Right renal cortex interstitium (tissue), 3 donors: ENCODE results near the gene PCDHGA6. TPM values are rescaled to one million over a fixed set of nuclear protein-coding genes. Genes with fewer than 3 reads are reported as not detected.
"Not testable (repeated sequence)": the region's sequence is repeated elsewhere in the genome, so short reads cannot be mapped to it uniquely, and the experiment has no call there.

Experiments used
- DNase-seq, 3 donors: peaks; one replicate each; pipeline ENCODE4 v3.0.0-alpha.2; 2013; ENCODE audit warnings: low read depth in 3 of 3, low spot score in 2 of 3
- polyA plus RNA-seq, 3 donors: library from polyadenylated mRNA; unstranded; fragments of 120-200 nt; gene quantifications; one replicate each; pipeline ENCODE4 v1.2.1, GENCODE V29; 2013; ENCODE audit not compliant: insufficient read length in 3 of 3

The PCDHGA6 gene
- polyA plus RNA-seq, result 1 to 10 TPM; 4.2 to 7.8 (median 5.8) TPM

DNA sequence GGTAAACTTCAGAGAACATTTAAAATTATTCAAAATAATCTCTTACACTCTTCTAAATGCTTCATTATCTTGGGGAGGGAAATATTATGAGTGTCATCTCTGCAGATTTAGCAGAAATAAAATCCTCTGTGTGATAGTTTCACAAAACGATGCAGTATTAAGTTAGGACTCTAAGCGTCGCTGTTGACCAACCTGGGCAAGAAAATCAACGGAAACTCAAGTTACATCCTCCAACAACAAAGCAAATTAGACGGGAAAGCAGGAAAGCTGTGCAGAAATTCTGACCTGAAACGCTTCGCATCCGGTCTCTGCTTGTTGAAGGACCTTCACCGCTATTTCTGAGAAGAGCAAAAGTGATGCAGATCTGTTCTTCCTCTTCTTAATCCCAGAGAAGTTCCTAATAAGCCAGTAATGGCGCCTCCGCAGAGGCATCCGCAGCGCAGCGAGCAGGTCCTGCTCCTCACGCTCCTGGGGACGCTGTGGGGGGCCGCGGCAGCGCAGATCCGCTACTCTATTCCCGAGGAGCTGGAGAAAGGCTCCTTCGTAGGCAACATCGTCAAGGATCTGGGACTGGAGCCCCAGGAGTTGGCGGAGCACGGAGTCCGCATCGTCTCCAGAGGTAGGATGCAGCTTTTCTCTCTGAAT lies at the start of gene PCDHGA6:
TSS of gene PCDHGA6 (plus strand) at position 219 of the 645 bp plus-strand sequence. CDS start at position 412, 193 bp downstream.
- DNase-seq, result no peak

DNA sequence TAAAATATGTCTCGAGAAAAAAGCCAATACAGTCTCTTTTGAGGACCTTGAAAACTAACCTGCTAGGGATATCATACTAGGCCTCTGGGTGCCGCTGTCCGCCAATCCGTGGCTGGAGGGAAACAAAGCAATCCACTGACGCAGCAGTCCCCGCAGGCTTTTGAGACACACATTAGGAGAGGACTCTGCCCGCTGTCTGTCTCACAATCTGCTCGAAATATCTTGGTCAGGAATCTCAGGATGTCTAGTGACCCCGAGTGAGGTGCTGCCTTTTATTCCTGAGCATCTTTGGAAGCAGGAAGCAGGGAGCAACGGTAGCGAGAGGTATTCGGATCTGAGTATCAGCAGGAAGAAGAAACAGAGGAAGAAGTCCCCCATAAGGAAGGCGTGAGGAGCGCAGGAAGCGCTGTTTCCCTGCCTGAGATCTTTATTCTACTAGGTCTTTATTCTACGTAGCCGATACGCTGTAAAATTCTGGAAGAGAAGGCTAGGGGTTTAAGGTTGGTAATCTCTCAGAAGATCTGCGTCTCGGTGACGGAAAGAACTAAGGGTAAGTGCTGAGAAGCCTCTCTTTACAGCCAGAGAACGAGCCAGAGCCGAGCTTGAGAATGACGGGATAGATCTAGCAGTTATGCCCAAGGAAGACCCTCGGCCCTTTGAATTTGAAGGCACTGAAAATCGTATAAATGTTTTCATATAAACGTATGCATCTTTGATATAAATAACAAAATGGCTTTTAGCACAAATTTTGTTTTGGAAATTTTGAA lies 47.4 kb upstream of the PCDHGA6 start:
- no peak for DNase-seq

DNA sequence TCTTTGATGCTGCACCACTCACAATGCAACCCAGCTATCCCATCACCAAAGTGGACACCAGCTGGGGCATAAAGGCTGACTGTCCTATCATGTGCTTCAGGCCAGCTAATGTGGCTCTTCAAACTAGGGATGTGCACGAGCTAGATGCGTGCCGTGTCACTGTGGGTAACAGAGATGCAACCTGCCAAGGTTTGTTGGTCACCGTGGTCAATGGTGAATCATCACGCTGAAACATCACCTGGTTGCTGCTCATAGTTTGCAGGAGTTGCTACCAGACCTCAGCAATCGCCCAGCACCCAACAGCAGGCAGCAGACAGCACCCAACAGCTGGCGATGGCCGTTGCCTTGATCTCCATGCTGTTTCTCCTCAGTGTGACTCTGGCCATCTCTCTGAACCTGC lies 45.5 kb upstream of the PCDHGA6 start:
- no peak for DNase-seq

DNA sequence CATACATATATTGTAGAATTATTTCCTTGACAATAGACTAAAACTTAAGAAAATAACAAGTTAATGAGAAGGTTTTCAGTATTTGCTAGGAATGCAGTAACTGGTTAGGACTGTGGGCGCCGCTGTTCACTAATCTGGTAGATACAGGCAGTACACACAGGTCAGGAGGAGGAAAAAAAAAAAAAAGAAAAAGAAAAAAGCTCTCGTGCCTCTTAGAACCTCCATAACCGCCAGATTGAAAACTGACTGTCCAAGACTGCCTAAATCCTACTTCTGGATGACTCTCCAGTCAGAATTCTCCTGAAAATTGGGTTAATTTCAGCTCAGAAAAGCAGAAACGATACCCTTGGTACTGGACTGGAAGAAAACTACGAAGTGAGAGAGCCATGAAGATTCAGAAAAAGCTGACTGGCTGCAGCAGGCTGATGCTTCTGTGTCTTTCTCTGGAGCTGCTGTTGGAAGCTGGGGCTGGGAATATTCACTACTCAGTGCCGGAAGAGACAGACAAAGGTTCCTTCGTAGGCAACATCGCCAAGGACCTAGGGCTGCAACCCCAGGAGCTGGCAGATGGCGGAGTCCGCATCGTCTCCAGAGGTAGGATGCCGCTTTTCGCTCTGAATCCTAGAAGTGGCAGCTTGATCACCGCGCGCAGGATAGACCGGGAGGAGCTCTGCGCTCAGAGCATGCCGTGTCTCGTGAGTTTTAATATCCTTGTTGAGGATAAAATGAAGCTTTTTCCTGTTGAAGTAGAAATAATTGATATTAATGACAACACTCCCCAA lies 43.2 kb upstream of the PCDHGA6 start, which contains the start of gene PCDHGA1:
TSS of gene PCDHGA1 (plus strand) at position 216 of the 782 bp plus-strand sequence.
- no peak for DNase-seq

DNA sequence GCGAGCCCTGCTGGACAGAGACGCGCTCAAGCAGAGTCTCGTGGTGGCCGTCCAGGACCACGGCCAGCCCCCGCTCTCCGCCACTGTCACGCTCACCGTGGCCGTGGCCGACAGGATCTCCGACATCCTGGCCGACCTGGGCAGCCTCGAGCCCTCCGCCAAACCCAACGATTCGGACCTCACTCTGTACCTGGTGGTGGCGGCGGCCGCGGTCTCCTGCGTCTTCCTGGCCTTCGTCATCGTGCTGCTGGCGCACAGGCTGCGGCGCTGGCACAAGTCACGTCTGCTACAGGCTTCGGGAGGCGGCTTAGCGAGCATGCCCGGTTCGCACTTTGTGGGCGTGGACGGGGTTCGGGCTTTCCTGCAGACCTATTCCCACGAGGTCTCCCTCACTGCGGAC lies 41.1 kb upstream of the PCDHGA6 start:
- DNase-seq, result not testable (repeated sequence)

DNA sequence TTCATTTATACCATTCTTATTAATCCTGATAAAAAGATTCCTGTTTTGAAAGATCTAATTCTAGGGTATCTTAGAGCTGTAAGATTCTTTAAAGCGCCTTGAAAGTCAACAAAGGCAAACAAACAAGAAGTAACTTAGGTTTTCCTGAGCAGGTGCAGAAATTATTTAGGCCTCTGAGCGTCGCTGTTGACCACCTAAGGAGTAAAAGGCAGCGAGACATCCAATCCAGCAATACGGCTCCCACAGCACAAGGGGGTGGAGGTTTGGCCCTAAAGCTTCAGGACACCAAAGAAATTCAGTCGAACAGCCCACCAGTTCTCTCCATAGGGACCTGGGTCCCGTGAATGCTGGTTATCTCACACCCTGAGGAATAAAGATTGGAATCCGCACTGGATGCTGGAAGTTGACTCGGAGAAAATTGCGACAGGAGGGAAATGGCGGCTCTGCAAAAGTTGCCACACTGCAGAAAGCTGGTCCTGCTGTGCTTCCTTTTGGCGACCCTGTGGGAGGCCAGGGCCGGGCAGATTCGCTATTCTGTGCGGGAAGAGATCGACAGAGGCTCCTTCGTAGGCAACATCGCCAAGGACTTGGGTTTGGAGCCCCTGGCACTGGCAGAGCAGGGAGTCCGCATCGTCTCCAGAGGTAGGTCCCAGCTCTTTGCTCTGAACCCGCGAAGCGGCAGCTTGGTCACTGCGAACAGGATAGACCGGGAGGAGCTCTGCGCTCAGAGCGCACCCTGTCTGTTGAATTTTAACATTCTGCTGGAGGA lies 35.0 kb upstream of the PCDHGA6 start, which contains the start of gene PCDHGA2:
TSS of gene PCDHGA2 (plus strand) at position 223 of the 769 bp plus-strand sequence.
- DNase-seq, result peak in 2 of 3 donors; percentile 25 to 43

DNA sequence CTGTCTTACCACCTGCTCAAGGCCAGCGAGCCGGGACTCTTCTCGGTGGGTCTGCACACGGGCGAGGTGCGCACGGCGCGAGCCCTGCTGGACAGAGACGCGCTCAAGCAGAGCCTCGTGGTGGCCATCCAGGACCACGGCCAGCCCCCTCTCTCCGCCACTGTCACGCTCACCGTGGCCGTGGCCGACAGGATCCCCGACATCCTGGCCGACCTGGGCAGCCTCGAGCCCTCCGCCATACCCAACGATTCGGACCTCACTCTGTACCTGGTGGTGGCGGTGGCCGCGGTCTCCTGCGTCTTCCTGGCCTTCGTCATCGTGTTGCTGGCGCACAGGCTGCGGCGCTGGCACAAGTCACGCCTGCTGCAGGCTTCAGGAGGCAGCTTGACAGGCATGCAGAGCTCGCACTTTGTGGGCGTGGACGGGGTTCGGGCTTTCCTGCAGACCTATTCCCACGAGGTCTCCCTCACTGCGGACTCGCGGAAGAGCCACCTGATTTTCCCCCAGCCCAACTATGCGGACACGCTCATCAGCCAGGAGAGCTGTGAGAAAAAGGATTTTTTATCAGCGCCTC lies 32.8 kb upstream of the PCDHGA6 start:
- DNase-seq, result not testable (repeated sequence)

DNA sequence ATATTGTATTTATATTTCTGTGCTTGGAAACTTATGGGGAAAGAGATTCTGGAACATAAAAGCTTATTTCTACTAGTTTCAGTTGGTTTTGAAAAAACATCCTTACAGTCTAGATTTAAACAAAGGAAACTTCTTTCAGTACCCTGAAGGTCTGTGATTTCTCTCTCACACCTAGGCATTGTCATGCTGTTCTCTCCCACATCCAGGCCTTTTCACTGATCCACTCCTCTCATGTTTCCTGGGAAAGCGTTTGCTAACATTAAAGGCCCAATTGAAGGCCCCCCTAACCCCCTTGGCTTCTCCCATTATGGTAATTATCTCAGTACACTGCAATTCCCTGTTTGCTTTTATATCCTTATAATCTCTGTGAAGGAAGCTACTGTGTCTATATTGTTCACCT lies 30.9 kb upstream of the PCDHGA6 start:
- DNase-seq, result no peak

DNA sequence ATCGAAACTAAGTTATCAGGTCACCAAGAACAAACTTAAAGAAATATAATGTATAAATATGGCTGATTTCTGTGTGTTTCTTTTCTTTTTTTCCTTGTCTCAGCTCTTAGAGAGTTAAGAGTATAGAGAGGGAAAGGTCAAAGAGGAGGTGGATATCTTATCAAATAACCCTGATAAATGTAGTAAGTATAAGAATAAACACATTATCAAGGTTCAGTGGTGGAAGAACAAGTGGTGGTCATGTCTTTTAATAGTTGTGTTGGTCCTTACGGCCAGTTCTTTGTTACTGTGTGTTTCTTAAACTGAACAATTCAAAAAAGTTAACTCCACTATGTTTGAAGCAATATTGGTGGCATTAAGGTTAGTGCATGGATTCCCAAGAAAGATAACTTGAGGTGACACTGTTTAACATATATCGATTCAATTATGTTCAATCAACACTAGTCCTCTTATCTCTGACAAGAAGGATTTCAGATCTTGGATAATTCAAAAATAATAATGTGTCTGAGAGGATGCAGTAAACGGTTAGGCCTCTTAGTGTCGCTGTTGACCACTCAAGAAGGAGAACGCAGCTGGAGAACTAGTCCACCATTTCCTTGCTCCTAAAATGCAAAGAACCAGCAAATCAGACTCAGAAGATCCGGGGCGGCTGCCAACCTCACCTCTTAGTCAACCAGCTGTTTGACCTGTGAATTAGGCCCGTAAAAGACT lies 30.3 kb upstream of the PCDHGA6 start, which contains the start of gene PCDHGA3:
TSS of gene PCDHGA3 (plus strand) at position 588 of the 711 bp plus-strand sequence. CDS start 205 bp downstream, outside the sequence.
- DNase-seq, result no peak

DNA sequence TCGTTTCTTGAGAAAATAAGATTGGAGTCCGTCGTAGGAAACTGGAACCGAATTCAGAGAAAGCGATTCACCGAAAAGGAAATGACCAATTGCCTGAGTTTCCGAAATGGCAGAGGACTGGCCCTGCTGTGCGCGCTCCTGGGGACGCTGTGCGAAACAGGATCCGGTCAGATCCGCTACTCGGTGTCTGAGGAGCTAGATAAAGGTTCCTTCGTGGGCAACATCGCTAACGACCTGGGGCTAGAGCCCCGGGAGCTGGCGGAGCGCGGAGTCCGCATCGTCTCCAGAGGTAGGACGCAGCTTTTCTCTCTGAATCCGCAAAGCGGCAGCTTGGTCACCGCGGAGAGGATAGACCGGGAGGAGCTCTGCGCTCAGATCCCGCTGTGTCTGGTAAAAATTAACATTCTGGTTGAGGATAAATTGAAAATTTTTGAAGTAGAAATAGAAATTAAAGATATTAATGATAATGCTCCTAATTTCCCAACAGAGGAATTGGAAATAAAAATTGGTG lies 29.7 kb upstream of the PCDHGA6 start:
- no peak for DNase-seq

DNA sequence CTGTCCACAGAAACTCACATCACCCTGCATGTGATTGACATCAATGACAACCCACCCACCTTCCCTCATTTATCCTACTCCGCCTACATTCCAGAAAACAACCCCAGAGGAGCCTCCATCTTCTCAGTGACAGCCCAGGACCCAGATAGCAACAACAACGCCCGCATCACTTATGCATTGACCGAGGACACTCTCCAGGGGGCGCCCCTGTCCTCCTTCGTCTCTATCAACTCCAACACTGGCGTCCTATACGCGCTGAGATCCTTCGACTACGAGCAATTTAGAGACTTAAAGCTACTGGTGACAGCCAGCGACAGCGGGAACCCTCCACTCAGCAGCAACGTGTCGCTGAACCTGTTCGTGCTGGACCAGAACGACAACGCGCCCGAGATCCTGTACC lies 28.4 kb upstream of the PCDHGA6 start:
- no peak for DNase-seq

DNA sequence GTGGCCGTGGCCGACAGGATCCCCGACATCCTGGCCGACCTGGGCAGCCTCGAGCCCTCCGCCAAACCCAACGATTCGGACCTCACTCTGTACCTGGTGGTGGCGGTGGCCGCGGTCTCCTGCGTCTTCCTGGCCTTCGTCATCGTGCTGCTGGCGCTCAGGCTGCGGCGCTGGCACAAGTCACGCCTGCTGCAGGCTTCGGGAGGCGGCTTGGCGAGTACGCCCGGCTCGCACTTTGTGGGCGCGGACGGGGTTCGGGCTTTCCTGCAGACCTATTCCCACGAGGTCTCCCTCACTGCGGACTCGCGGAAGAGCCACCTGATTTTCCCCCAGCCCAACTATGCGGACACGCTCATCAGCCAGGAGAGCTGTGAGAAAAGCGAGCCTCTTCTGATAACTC lies 27.7 kb upstream of the PCDHGA6 start:
- DNase-seq, result not testable (repeated sequence)

DNA sequence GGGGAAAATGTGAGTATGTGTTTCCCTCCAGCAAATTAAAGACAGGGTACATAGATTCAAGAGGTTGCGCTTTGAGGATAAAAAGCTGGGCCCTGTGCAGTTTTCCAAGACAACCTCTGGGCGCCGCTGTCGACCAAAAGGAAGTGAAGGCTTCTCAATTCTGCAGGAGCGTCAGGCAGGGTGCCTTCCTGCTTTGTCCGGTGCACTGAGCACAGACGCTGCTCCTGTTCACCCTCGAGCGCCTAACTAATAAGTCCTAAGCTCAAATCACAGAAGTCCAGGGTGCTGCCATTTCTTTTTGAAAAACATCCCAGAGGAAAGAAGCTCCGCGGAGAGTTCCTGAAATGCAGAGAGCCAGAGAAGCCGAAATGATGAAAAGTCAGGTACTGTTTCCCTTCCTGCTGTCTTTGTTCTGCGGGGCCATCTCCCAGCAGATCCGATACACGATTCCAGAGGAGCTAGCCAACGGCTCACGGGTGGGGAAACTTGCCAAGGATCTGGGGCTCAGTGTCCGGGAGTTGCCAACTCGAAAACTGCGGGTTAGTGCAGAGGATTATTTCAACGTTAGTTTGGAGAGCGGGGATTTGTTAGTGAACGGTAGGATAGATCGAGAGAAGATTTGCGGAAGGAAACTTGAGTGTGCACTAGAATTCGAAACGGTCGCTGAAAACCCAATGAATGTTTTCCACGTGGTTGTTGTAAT lies 23.6 kb upstream of the PCDHGA6 start, which contains the start of gene PCDHGB1:
TSS of gene PCDHGB1 (plus strand) at position 183 of the 703 bp plus-strand sequence. CDS start at position 345, 162 bp downstream.
- DNase-seq, result no peak

DNA sequence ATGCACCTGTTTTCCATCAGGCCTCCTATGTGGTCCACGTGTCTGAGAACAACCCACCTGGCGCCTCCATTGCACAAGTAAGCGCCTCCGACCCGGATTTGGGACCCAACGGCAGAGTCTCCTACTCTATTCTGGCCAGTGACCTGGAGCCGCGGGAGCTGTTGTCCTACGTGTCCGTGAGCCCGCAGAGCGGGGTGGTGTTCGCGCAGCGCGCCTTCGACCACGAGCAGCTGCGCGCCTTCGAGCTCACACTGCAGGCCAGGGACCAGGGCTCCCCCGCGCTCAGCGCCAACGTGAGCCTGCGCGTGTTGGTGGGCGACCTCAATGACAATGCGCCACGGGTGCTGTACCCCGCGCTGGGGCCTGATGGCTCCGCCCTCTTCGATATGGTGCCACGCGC lies 22.1 kb upstream of the PCDHGA6 start:
- no peak for DNase-seq

DNA sequence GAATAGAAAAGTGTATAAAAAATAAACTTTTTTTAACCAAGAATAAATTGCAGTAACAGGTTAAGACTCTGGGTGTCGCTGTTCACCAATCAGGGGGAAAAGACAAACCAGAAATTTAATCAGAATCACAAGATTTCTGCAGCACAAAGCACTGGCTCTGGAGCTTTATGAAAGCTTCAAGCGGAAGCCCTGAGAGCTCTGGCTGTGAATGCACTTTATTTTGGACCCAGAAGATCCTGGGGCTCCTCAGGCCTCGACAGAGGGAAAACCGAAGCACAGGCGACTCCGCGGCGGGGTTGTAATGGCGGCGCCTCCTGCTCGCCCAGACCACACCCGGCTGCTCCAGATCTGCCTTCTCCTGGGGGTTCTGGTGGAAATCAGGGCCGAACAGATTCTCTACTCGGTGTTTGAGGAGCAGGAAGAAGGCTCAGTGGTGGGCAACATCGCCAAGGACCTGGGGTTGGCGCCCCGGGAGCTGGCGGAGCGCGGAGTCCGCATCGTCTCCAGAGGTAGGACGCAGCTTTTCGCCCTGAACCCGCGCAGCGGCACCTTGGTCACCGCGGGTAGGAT lies 18.7 kb upstream of the PCDHGA6 start, which contains the start of gene PCDHGA4:
TSS of gene PCDHGA4 (plus strand) at position 122 of the 570 bp plus-strand sequence. CDS start at position 209, 87 bp downstream.
- DNase-seq, result no peak

DNA sequence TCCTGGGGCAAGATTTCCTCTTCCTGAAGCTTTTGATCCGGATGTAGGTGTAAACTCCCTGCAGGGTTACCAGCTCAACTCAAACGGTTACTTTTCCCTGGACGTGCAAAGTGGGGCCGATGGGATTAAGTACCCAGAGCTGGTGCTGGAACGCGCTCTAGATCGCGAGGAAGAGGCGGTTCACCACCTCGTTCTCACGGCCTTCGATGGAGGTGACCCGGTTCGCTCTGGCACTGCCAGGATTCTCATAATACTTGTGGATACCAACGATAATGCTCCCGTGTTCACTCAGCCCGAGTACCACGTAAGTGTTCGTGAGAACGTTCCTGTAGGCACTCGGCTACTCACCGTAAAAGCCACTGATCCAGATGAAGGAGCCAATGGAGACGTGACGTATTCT lies 18.1 kb upstream of the PCDHGA6 start:
- no peak for DNase-seq

DNA sequence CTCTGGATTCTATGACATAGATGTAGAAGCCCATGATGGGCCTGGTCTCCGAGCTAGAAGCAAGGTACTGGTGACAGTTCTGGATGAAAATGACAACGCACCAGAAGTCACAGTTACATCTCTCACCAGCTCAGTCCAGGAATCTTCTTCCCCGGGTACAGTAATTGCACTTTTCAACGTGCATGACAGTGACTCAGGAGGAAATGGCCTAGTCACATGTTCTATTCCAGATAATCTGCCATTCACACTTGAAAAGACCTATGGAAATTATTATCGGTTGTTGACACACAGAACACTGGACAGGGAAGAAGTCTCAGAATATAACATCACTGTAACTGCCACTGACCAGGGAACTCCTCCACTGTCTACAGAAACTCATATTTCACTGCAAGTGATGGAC lies 17.6 kb upstream of the PCDHGA6 start:
- no peak for DNase-seq

DNA sequence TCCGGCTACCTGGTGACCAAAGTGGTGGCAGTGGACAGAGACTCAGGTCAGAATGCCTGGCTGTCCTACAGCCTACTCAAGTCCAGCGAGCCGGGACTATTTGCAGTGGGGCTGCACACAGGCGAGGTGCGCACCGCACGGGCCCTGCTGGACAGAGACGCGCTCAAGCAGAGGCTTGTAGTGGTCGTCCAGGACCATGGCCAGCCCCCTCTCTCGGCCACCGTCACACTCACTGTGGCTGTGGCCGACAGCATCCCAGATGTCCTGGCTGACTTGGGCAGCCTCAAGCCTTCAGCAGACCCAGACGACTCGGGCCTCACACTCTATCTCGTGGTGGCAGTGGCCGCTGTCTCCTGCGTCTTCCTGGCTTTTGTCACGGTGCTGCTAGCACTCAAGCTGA lies 16.7 kb upstream of the PCDHGA6 start:
- DNase-seq, result no peak
